Mucosa of gallbladder (tissue), 1 donor: Measurements from ENCODE around the gene LETMD1. TPM values are rescaled to one million over a fixed set of nuclear protein-coding genes. Genes with fewer than 3 reads are reported as not detected.

Experiments used
- DNase-seq: peaks from one replicate; pipeline ENCODE4 v3.0.0-alpha.2; 2020; ENCODE audit warnings: low spot score
- total RNA-seq: library from RNA; stranded (reverse); gene quantifications from one replicate; pipeline ENCODE4 v1.2.1, GENCODE V29; 2021
- donor health status: DM: no; HTN: no; CAD: no.

The LETMD1 gene
- total RNA-seq, 1 donor from 2014 or later: 64.0 TPM

DNA sequence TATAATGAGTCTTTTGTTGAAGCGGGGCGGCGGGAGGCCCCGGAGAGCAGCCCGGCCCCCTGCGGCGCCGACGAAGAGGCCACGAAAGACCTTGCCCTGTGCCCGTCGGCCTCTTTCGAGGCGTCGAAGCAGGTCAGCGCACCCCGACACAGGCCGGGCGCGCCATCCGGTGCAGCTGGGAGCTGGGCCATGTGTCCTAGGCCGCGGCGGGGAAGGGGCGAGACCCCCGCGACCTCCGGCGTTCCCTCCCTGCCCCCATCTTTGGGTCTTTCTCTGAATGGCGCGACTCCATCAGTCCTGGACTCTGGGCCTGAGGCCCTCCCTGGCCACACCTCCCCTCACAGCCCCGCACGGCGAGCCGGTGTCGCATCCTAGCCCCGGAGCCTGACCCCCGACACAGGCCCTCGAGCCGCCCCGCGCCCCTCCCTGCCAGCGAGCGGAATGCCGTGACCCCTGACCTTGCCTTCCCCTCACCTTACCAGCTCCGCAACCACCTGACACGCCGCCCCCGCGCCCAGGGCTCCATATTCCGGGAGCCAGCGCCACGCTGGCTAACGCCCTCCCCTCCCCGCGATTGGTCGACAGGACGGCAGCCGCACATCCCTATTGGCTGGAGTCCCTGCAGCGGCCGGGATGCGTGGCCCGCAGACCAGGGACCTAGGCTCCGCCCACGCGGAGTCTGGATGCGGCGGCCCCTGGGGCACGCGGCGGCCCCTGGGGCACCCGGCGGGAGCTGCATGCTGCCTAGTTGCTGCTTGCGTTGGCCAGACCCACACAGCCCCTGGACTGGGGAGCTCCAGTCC lies 22.1 kb upstream of the LETMD1 start, which contains the start of gene SLC11A2:
Gene SLC11A2, minus strand, starts transcription at position 549 of the 803 bp plus-strand sequence. CDS start 15,656 bp downstream, outside the sequence.
- peak; percentile 95 for DNase-seq

DNA sequence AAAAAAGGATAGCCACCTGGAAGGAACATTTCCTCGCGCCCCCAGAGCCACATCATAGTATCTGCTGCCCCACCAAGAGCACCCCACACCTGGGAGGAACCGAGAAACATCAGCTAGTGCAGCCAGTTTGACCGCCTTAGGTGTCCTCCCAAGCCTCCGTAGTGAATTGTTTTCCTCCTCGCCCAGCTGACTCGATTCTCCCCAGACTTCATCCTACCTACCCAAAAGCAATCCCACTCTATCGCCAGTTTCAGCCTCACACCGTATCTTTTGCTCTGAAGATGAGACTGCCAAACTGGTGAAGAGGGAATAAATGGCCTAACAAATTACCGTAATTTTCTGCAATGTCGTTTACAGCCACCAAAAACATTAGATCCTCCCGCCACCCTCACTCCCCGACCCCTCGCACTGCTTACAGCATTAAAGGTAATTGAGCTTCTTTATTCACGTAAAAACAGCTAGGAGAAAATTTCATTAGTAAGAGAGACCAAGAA lies 20.7 kb upstream of the LETMD1 start:
- DNase-seq: no peak

DNA sequence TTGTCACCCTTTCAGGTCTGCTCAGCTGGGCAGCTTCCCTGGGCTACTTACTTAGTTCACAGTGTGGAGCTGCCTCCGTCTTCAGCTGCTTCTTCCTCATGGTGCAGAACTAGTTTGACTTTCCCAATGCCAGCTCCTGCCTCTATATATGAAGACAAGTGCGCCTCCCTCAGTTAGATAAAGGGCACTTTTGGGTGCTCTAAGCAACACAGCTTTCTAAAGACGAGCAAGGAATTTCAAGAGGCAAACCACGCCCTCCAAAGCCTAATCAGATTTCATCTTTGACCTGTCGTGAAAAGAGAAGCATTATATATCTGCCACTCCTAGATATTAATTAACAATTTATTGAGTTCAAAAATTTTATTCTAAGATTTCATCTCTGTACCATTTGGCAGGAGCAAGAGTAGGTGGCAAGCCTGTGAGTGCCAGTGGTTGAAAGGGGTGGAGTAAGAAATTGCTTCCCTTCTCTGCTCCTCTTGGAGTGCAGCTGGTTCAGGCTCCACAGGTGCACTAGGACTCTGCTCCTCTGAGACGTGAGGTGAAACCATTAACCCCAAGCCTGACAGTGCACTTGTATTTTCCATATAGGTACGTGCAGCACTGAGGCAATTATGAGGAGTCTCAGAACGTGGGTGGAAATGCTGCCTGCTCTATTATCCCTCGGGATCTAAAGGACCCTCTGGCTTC lies 19.9 kb upstream of the LETMD1 start:
- DNase-seq: peak; percentile 60

DNA sequence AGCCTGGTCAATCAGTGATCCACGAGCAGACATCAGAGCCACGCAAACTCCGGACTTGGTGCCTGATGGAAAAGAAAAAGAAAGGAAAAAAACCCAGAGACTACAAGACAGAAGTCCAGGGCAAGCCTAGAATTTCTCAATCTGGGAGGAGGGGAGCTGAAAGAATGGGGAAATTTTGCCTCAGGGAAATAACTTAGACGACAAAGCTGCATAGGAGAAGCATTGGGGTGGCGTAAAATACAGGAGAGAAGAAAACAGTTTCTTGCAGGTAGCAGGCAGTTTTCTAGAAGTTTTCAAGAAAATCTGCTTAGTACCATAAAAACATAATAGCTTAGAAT lies 19.3 kb upstream of the LETMD1 start:
- no peak for DNase-seq

DNA sequence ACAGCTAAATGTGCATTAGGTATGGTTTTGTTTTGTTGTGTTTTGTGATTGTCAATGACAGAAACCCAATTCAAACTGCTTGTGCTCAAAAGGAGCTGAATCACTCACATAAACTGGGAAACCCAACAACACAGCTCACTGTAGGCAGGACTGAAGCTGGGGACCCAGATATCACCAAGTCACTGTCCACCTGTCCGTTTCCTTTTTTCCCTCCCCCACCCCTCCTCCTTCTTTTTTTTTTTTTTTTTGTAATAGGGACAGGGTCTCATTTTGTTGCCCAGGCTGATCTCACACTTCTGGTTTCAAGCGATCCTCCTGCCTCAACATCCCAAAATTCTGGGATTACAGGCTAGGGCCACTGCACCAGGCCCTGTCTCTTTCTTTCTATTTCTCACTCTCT lies 15.1 kb upstream of the LETMD1 start:
- no peak for DNase-seq

DNA sequence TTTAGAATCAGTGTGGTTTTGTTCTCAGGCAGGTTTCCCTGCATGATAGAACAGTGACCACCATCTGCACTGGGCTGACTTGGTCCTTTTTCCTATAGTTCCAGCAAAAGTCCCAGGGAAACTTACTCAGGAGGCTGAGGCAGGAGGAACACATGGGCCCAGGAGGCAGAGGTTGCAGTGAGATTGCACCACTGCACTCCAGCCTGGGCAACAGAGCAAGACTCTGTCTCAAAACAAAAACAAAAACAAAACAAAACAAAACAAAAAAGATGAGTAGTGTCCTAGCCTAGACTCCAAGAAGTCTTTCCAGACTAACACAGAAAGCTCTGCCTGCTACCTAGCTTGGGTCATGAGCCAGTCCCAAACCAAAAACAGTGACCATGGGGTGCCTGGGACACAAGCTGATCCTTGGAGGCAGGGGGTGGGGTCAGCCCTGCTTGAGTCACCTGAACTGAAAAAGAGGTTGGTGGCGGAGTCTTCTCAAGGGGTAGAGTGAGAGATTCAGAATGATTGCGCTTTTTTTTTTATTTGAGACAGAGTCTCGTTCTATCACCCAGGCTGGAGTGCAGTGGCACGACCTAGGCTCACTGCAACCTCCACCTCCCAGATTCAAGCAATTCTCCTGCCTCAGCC lies 14.6 kb upstream of the LETMD1 start:
- no peak for DNase-seq

DNA sequence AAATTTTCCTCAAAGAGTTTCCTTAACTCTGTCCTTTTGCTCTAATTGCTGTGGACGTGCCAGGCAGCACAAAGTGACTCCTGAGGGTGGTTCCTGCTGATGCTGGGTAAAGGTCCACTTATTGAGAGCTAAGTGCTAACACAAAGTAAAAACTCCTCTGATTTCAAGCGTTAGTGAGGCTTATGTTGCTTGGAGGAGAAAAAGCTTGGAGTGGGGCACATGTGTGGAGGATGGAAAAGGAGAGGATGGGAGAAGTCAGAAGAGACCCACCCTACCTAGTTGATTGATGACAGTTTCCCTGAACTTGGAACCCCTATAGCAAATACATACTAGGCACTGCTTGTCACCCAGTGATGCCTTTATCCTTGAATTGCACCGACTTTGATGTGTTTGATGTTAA lies 11.8 kb upstream of the LETMD1 start:
- DNase-seq: peak; percentile 16

DNA sequence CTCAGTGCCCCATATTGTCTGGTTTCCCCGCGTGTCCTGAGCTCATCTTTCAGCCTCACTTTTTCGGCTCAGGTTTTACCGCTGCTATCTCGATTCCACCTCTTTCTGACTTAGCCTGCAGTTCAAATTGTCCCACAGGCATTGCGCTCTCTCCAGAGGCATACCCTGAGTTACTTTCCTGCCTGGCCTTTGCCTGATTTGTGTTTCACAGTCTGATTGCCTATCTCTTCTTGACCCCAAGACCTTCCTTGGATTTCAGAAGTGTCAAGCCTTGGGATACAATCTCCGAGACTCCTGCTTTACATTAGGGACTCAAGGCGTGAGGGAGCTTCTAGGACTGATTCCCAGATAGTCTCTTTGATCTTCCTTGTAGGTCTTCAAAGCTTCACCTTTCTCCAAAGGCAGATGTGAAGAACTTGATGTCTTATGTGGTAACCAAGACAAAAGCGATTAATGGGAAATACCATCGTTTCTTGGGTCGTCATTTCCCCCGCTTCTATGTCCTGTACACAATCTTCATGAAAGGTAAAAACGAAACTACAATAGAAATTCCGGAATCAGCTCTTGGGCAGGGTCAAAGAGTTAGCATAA lies 629 bp downstream of the LETMD1 start:
- DNase-seq: no peak

DNA sequence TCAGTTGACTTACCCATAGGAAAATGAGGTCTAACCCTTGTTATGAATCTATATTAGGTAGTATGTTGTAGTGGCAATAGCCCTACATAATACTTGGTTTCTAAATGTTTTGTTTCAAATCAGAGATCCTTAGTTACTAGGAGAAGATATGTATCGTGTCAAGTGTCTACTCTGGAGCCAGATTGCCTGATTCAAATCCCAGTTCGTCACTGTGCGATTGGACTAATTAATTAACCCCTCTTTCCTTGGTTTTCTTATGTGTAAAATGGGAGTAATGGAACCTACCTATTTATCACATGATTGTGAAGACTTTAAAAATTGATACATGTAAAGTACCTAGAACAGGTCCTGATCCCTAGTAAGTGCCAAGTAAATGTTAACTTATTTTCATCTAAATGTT lies 1.4 kb downstream of the LETMD1 start:
- DNase-seq: no peak

DNA sequence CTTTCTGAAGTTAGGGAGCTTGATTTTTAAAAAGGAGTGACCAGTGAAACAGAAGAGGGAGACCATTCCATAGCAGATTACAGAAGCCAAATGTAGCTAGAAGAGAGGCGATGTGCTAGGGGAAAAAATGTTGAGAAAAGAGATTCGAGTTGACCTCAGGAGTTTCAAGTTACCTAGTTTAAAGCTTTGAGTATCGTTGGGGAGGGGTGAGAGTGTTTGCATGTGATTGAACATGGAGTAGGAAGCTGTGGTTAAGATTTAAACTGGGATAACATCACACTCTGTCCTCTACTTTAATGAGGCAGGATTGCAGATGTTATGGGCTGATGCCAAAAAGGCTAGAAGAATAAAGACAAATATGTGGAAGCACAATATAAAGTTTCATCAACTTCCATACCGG lies 3.7 kb downstream of the LETMD1 start:
- DNase-seq: no peak

DNA sequence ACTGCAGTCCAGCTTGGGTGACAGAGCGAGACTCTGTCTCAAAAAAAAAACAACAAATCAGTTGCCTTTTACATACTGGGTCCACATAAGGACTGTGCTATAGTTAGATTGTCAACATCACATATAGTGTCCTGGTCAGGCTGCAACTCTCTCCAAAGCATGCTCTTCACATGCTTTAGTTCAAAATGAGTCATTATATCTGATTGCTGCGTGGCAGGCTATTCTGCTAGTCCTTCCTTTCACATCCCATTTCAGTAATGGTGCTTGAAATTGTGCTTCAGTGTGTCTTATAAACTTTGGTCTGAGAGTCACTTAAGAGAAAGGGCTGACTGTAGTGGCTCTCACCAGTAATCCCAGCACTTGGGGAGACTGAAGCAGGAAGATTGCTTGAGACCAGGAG lies 6.9 kb downstream of the LETMD1 start:
- no peak for DNase-seq

DNA sequence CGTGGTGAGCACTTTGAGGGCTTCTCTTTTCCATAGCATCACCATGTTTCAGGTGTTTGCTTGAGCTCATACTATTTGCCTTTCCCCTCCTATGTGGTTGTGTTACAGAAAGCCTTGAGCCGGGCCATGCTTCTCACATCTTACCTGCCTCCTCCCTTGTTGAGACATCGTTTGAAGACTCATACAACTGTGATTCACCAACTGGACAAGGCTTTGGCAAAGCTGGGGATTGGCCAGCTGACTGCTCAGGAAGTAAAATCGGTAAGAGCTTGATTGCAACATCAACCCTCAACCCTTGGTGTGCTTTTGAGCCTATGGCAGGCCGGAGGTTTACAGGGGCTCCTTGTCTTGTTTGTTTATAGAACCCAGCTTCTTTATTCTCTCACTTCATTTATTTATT lies 8.1 kb downstream of the LETMD1 start:
- no peak for DNase-seq

DNA sequence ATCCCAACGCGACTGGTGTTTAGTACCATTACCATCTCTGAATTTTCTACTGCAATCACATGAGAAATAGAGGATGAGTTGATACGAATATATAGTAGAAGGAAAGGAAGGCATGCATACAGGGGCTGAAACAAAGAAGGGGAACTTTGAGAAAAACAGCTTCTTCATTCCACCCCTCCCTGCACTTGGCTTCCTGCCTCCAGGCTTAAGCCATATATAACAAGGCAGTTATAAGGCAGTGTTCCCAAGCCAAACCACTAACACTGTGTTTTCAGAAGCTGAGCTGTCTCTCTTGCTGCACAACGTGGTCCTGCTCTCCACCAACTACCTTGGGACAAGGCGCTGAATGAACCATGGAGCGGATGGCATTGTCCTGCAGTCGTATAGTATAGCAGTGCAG lies 11.0 kb downstream of the LETMD1 start:
- DNase-seq: no peak

DNA sequence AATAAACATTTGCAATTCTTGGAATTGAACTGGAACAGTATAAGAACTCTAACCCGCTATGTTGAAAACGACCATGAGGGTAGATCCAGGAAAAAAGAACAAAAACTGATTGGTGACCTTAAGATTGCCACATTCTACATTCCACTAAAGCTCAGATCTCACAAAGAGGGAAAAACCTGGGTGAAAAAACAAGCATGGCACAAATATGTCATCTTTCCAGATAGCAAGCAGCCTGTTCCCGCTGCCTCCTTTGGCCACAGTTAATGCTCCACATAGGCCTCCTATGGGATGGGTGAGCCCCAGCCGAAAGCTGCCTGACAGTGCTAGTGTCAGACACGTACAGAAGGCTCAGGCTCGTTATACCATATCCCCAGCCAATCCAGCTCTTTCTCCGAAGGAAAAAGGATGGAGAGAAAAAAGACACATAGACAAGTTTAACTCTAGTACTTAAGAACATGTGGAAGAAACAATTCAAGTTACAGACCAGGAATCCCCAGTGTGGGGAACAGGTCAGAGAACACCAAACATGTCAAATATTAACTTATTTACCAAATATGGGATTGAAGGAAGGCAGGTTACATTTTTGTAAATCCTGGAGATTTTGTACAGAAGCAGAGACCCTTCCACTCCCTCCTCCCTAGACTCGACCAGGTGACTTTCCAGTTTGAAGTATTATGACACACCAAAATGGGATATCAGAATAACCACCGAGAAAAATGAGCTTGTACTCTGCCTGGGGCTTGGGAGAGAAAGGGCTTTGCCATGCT lies 14.7 kb downstream of the LETMD1 start:
- no peak for DNase-seq

DNA sequence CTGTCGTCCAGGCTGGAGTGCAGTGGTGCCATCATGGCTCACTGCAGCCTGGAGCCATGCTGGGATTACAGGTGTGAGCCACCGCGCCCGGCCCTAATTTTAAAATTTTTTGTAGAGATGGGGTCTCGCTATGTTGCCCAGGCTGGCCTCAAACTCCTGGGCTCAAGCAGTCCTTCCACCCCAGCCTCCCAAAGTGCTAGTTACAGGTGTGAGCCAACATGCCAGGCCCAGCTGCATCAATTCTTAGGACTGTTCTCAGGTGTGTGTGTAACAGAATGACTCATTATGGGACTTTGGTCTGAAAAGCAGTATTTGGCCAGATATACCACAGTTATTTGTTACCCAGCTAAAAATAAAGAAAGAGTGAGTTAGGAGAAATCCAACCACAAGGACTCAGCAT lies 17.4 kb downstream of the LETMD1 start:
- no peak for DNase-seq

DNA sequence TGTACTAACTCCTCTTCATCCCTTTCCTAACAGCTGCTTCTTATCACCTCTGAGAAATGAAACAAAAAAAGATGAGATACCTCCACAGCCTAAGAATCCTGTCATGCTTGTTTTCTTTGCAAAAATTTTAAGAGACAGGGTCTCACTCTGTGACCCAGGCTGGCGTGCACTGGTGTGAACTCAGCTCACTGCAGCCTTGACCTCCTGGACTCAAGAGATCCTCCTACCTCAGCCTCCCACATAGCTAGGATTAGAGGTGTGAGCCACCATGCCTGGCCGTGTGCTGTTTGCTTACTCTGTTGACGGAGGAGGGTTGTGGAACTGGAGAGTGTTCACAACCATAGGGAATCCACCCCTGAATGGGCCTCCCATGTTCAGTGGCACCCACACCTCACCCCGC lies 19.1 kb downstream of the LETMD1 start:
- no peak for DNase-seq

DNA sequence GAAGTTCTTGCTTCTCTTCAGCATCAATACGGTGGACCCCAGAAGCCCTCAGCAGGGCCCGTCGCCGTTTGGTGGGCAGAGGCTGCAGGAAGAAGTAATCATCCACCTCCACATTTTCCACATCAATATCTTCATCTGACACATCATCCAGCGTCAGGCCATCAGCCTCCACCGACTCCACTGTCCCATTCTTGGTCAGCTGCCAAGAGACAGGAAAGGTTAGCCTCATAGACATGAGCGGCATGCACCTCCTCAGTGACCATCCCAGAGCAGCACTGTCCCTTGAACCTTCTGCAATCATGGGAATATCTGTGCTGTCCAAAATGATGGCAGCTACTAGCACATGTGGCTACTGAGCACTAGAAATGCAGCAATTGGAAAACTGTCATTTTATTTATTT lies 19.6 kb downstream of the LETMD1 start:
- DNase-seq: no peak

DNA sequence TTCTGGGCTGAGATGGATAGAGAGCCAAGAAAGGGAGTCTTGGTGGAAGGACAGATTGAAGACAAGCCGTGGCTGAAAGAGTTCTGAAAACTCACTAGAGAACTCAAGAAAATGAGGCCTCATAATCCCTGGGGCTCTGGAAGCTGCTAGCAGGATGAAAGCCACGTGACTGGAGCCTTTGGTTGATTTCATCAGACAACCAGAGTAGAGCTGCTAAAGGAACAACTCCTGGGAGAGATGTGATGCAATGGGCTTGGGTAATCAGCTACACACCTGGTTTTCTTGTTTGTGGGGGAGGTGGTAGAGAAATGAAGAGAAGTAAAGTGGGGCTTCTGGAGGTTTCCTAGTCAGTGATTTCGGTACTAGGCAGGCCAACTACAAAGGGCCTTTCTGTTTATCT lies 21.9 kb downstream of the LETMD1 start:
- no peak for DNase-seq

DNA sequence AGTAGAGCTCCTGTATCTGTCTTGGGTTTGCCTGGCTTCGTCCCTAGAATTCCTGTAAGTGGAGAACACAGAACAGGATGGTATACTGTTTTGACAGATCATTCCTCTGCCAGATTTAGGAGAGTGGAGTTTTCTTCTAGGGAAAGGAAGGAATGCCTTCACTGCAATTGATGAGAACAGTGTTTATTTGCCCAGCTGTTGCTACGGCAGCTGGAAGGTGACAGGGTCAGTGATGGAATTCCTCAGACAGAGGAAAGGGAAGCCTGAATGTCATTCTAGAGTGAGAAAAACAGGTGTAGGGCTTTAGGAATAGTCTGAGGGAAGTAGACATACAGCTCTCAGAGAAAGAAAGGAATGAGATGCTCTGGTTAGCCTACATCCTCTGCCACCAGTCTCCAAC lies 23.5 kb downstream of the LETMD1 start:
- DNase-seq: no peak

DNA sequence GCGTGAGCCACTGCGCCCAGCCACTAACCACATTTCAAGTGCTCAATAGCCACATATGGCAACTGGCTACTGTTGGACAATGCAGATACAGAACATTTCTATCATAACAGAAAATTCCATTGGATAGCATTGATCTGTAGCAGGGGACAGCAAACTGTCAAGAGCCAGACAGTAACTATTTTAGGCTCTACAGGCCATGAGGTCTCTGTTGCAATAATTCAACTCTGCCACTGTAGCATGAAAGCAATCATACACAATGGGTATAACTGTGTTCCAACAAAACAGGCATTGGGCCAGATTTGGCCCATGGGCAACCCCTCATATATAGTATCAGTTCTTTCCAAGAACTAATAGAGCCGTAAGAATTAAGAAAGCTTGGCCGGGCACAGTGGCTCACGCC lies 27.3 kb downstream of the LETMD1 start:
- DNase-seq: no peak

DNA sequence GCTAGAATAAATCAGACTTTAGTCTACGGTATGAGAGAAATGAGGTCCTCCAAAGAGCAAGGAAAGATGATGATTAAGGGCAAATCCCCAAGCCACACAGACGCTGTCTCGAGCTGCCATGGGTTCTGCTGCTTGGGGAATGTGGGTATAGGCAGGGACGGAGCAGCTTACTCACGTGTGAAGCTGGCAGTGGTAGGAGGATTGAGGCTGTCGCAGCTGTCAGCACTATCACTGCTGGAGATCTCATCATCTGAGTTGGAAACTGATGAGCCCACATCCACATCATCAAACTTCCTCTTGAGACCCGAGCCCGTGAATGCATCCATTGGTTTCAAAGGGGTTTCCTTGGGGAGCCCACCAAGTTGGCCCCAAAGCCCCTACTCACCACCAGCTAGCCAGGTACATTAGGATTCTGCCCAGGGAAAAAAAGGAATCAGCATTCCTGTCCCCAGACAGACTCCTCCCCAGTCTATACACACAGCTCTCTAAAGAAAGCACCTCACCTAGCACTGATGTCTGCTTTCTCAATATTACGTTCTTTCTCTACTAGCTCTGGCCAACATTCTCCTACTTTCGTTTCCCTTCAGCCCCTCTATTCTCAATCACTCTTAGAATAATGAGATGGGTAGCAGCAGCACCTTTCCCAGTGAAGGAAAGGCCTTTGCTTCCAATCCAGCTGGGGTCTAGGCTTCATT lies 28.3 kb downstream of the LETMD1 start:
- DNase-seq: no peak
